PFSK-1 (cell line): ENCODE data around the gene FOCAD.

ENCODE experiments used
- FOXP2 ChIP-seq: optimal IDR thresholded peaks from 2 replicates; pipeline ENCODE3; 2011; ENCODE audit warnings: borderline replicate concordance, control low read depth, inconsistent platforms; ENCODE audit not compliant: insufficient read depth; ENCODE audit errors: extremely low read length, extremely low read depth
- POLR2AphosphoS5 ChIP-seq: IDR thresholded peaks from 2 replicates; pipeline ENCODE4 v1.6.1; 2012; ENCODE audit warnings: low read depth, mild to moderate bottlenecking, control low read depth, low read length, moderate library complexity
- REST ChIP-seq, 2 experiments: IDR thresholded peaks; 2 replicates each; pipeline versions ENCODE4 v1.6.1 to v1.8.0; 2011 to 2012; ENCODE audit warnings: low read depth in 2 of 2, low read length in 2 of 2, control low read depth in 1 of 2, inconsistent platforms in 1 of 2, mild to moderate bottlenecking in 1 of 2, moderate library complexity in 1 of 2; ENCODE audit not compliant: insufficient read depth in 1 of 2
- SIN3A ChIP-seq: IDR thresholded peaks from 2 replicates; pipeline ENCODE4 v1.6.1; 2012; ENCODE audit warnings: mild to moderate bottlenecking, low read length, moderate library complexity, borderline replicate concordance; ENCODE audit not compliant: insufficient read depth
- TAF1 ChIP-seq: IDR thresholded peaks from 2 replicates; pipeline ENCODE4 v1.6.1; 2012; ENCODE audit warnings: low read length, control low read depth, borderline replicate concordance; ENCODE audit not compliant: insufficient read depth

Gene FOCAD

GRCh38 chr9:20945269-20945668 lies 261.2 kb downstream of the FOCAD start:
- TF ChIP-seq SIN3A = no peak
- no peak for TF ChIP-seq POLR2AphosphoS5
- no peak for TF ChIP-seq REST (IDR thresholded peaks at IDR 0.05; ENCODE audit: insufficient read depth in 1 of 2, low read depth in 2 of 2, low read length in 2 of 2)
- no peak for TF ChIP-seq FOXP2
- TF ChIP-seq TAF1 = no peak

GRCh38 chr9:20945856-20946255 lies 261.8 kb downstream of the FOCAD start:
- TF ChIP-seq FOXP2 (no peak), SIN3A (no peak), TAF1 (no peak), REST (IDR thresholded peaks at IDR 0.05; ENCODE audit: insufficient read depth in 1 of 2, low read depth in 2 of 2, low read length in 2 of 2) (no peak), POLR2AphosphoS5 (no peak)

- no peak for TF ChIP-seq REST (IDR thresholded peaks at IDR 0.05; ENCODE audit: insufficient read depth in 1 of 2, low read depth in 2 of 2, low read length in 2 of 2)
- TF ChIP-seq POLR2AphosphoS5 = no peak
- no peak for TF ChIP-seq SIN3A
- TF ChIP-seq TAF1 = no peak
- no peak for TF ChIP-seq FOXP2
Measured at GRCh38 chr9:20948703-20949102, 264.6 kb downstream of the FOCAD start.

GRCh38 chr9:20950707-20951106 lies 266.6 kb downstream of the FOCAD start:
- TF ChIP-seq REST (IDR thresholded peaks at IDR 0.05; ENCODE audit: insufficient read depth in 1 of 2, low read depth in 2 of 2, low read length in 2 of 2) (no peak), FOXP2 (no peak), TAF1 (no peak), POLR2AphosphoS5 (no peak), SIN3A (no peak)

- TF ChIP-seq POLR2AphosphoS5 (no peak), TAF1 (no peak), REST (IDR thresholded peaks at IDR 0.05; ENCODE audit: insufficient read depth in 1 of 2, low read depth in 2 of 2, low read length in 2 of 2) (no peak)
Measured at GRCh38 chr9:20962536-20963225, 278.6 kb downstream of the FOCAD start.
